Measurements from ENCODE around the gene PHF21A. TPM values are rescaled to one million over a fixed set of nuclear protein-coding genes. Genes with fewer than 3 reads are reported as not detected.

Gene PHF21A
- total and polyA plus RNA-seq, 2 of the 8 experiments (the other 6 are each of a cell fraction or from before 2014, with no cell fraction given): 17.6 to 40.3 TPM

DNA sequence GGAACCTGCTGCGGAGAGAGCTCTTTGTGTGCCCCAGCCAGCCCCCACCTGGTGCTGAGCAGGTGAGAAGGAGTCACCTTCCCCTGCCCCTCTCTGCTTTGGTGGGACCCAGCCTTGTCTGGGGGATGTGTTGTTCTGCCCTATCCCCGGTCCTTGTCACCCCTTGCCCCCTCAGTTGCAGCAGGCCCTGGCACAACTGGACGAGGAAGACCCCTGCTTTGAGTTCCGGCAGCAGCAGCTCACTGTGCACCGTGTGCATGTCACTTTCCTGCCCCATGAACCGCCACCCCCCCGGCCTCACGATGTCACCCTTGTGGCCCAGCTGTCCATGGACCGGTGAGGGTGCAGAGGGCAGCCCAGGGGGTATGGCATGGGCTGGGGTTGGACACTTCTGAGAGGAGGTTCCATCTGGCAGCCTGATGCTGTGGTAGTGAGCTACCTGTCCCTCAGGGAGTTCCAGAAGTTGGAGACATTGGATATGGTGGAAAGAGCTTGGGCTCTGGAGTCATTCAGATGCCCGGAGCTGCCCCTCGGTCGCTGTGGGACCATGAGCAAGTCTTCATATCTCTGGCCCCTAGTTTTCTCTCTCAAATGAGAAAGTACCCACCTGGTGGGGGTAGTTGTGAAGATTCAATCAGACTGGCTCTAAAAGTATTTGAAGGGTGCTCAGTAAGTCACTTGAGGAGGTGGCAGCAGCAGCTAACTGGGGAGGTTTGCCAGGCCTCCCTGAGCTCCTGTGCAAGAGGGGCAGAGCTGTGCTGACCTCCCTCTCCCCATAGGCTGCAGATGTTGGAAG lies 194.5 kb downstream of the PHF21A start:
- Histone ChIP-seq H3K4me3 (ENCODE audit: extremely low read depth in 1 of 4, insufficient read depth in 2 of 4, low read depth in 3 of 4, low read length in 4 of 4) (no peak overlapping the region), H4K5ac (ENCODE audit: insufficient read length, low read depth, low read length) (no peak overlapping the region), H3K4me2 (ENCODE audit: insufficient read depth in 1 of 2, low read depth in 2 of 2, low read length in 2 of 2) (no peak overlapping the region), H3K36me3 (ENCODE audit: control insufficient read depth in 2 of 4, insufficient read depth in 4 of 4, low read length in 3 of 4) (peaks cover 5 to 35% (median 22%) of the 10 kb centered on the region in 4 experiments; a peak in 7 of 8 replicates), H4K8ac (ENCODE audit: extremely low read depth, insufficient read depth, low read length) (no peak overlapping the region), H2AK5ac (ENCODE audit: low read depth, low read length) (no peak overlapping the region), H2BK5ac (ENCODE audit: low read depth, low read length) (no peak overlapping the region; the same call in 1 of the 2 replicates), H3K79me1 (ENCODE audit: low read depth, low read length) (peaks cover 15% of the 10 kb centered on the region), H3K79me2 (ENCODE audit: control insufficient read depth in 1 of 2, insufficient read depth in 2 of 2, low read length in 2 of 2) (peaks cover 0 to 11% of the 10 kb centered on the region in 2 experiments; a peak in 1 of 4 replicates), H3K56ac (replicated peaks; ENCODE audit: insufficient read length, low read depth, low read length) (no peak overlapping the region), H3K18ac (ENCODE audit: extremely low read depth, low read length) (no peak overlapping the region), H4K20me1 (replicated peaks in 1 of 2; ENCODE audit: control insufficient read depth in 1 of 2, insufficient read depth in 2 of 2, low read length in 2 of 2) (peaks cover 10 to 20% of the 10 kb centered on the region in 2 experiments), H3K9ac (replicated peaks in 1 of 4; ENCODE audit: extremely low read depth in 1 of 4, low read depth in 3 of 4, low read length in 3 of 4) (no peak overlapping the region), H3K14ac (ENCODE audit: insufficient read length) (no peak overlapping the region), H2BK20ac (ENCODE audit: low read length) (no peak overlapping the region), H3K4me1 (replicated peaks in 1 of 4; ENCODE audit: control insufficient read depth in 3 of 4, insufficient read depth in 4 of 4, low read length in 3 of 4) (peaks cover 0 to 6% (median 3%) of the 10 kb centered on the region in 4 experiments; a peak in 4 of 7 replicates), H3K9me3 (ENCODE audit: insufficient read depth in 2 of 2, low read depth in 1 of 2, low read length in 1 of 2) (no peaks in the 10 kb centered on the region), H3K27ac (ENCODE audit: low read depth, low read length) (no peak overlapping the region), H2AFZ (ENCODE audit: low read length) (no peak overlapping the region), H2BK120ac (replicated peaks; ENCODE audit: low read depth, low read length) (no peak overlapping the region), H3K27me3 (replicated peaks in 1 of 4; ENCODE audit: control insufficient read depth in 3 of 4, extremely low read depth in 1 of 4, insufficient read depth in 3 of 4, low read length in 3 of 4) (no peaks in the 10 kb centered on the region), H2BK15ac (ENCODE audit: low read length) (no peak overlapping the region), H3K4ac (replicated peaks; ENCODE audit: insufficient read length, low read depth, low read length) (no peak overlapping the region), H3K23me2 (ENCODE audit: low read depth, low read length) (peaks cover 6% of the 10 kb centered on the region; the same call in 1 of the 2 replicates), H2BK12ac (ENCODE audit: low read depth, low read length) (no peak overlapping the region), H4K91ac (replicated peaks; ENCODE audit: insufficient read length, low read length) (no peak overlapping the region), H3K23ac (ENCODE audit: insufficient read length) (no peak overlapping the region)
- DNase-seq (ENCODE audit: low read depth in 1 of 2, low spot score in 2 of 2) (no peak), FAIRE-seq (no peak)
- no peak for TF ChIP-seq BACH1 (IDR thresholded peaks at IDR 0.05; ENCODE audit: low read length)
- no peak for TF ChIP-seq KDM5A (IDR thresholded peaks at IDR 0.05; ENCODE audit: low read length)
- no peak for TF ChIP-seq PHF8 (conservative IDR thresholded peaks at IDR 0.05; ENCODE audit: low read depth, low read length)
- TF ChIP-seq EGR1 (IDR thresholded peaks at IDR 0.05; ENCODE audit: borderline replicate concordance, low read depth, low read length): no peak
- TF ChIP-seq CBX8 (IDR thresholded peaks at IDR 0.05; ENCODE audit: borderline replicate concordance, low read depth, low read length): no peak
- no peak for TF ChIP-seq SP2 (IDR thresholded peaks at IDR 0.05; ENCODE audit: low read length)
- TF ChIP-seq JUND (IDR thresholded peaks at IDR 0.05; ENCODE audit: low read length): no peak
- TF ChIP-seq RAD21 (IDR thresholded peaks at IDR 0.05 in 1 of 2, conservative IDR thresholded peaks at IDR 0.05 in 1 of 2; ENCODE audit: low read depth in 2 of 2, low read length in 2 of 2): no peak
- TF ChIP-seq ZNF274 (IDR thresholded peaks at IDR 0.05; ENCODE audit: borderline replicate concordance, extremely low read depth, low read length): no peak
- TF ChIP-seq NRF1 (IDR thresholded peaks at IDR 0.05; ENCODE audit: low read depth, low read length): no peak
- CTCF ChIA-PET (ENCODE audit: partially characterized antibody): interaction anchor here (0.9 to 4.0 kb wide), 5 partner anchors 38 to 139 kb away, joined by 3 to 26 read pairs (median 4); no protein-coding TSS in a partner anchor
- POLR2A ChIA-PET (ENCODE audit: partially characterized antibody): interaction anchor here (1.0 to 9.8 kb wide), 12 partner anchors 9 to 416 kb away, joined by 3 to 115 read pairs (median 4); partner anchors contain the start of gene PEX16
- WGBS, 2 experiments (ENCODE audit: extremely low coverage in 1 of 2, insufficient coverage in 1 of 2, insufficient read length in 1 of 2, insufficient replicate concordance in 2 of 2, low coverage in 1 of 2, low lambda C conversion rate in 2 of 2, missing lambda C conversion rate in 1 of 2): 94% methylated on average over 12 of the region's 12 CpGs; no CpG with 5 or more reads in 1 of the 2 experiments
